A549 treated with GW870086 at 1 μM for 4 hours (cell line): ENCODE results near the gene OXER1. TPM values are rescaled to one million over a fixed set of nuclear protein-coding genes. Genes with fewer than 3 reads are reported as not detected.

Experiments
- total RNA-seq: library from RNA; stranded (reverse); fragments of 200-300 nt; extraction: Qiagen RNA extraction; gene quantifications from 5 replicates; pipeline ENCODE4 v1.2.3, GENCODE V29; 2022; ENCODE audit warnings: low read depth

OXER1 gene
- not detected in 5 replicates for total RNA-seq

GRCh38 chr2:42764096-42764495 lies at the start of gene OXER1:
OXER1 (minus strand) TSS chr2:42764135; CDS start chr2:42764062, 73 bp downstream.

GRCh38 chr2:42792583-42793333 lies 28.8 kb upstream of the OXER1 start, which contains the start of gene HAAO:
HAAO (minus strand) TSS chr2:42792583; CDS start chr2:42792536, 47 bp downstream.

Other genes with a start within 250 kb of the OXER1 start
- gene MTA3, start 195.5 kb downstream of the OXER1 start, total RNA-seq = 27.7 to 34.3 TPM (median 31.1 TPM) in 5 replicates
- not detected in 5 replicates for gene HAAO, start 28.4 kb upstream of the OXER1 start, total RNA-seq